Mammary epithelial cell (primary cell): Measurements from ENCODE around the gene LSP1.

ENCODE experiments used
- EZH2 ChIP-seq: IDR thresholded peaks from 2 replicates; pipeline ENCODE4 v1.6.1; 2012; ENCODE audit warnings: low read length, inconsistent platforms, borderline replicate concordance
- TF ChIP-seq, protein P1 (sequence below), 2 donors: IDR thresholded peaks in 1 of 2; conservative IDR thresholded peaks in 1 of 2; 2 replicates each; pipeline ENCODE4 v1.5.1; 2011 to 2012; ENCODE audit warnings: inconsistent platforms in 2 of 2, low read length in 2 of 2, mild to moderate bottlenecking in 2 of 2, control low read depth in 1 of 2, low read depth in 1 of 2; ENCODE audit not compliant: insufficient read depth in 1 of 2; ENCODE audit errors: extremely low read depth in 1 of 2

DNA sequence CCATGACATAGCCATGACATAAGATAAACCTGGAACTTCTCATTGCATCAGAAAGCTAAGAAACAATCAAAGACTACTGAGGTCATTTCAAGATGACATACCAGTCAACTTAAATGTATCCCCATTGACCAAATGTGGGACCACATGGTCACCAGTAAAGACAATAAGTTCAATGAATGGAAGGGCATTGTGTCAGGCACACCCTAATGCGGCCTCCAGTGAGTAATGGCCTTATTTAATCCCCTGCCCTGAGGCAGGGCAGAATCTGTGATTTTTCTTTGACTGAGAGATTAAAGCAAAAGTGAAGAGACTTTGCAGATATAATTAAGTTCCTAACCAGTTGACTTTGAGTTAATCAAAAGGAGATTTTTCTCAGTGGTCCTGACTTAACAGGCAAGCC lies 35.4 kb upstream of the LSP1 start:
- TF ChIP-seq, protein P1, sequence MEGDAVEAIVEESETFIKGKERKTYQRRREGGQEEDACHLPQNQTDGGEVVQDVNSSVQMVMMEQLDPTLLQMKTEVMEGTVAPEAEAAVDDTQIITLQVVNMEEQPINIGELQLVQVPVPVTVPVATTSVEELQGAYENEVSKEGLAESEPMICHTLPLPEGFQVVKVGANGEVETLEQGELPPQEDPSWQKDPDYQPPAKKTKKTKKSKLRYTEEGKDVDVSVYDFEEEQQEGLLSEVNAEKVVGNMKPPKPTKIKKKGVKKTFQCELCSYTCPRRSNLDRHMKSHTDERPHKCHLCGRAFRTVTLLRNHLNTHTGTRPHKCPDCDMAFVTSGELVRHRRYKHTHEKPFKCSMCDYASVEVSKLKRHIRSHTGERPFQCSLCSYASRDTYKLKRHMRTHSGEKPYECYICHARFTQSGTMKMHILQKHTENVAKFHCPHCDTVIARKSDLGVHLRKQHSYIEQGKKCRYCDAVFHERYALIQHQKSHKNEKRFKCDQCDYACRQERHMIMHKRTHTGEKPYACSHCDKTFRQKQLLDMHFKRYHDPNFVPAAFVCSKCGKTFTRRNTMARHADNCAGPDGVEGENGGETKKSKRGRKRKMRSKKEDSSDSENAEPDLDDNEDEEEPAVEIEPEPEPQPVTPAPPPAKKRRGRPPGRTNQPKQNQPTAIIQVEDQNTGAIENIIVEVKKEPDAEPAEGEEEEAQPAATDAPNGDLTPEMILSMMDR (conservative IDR thresholded peaks at IDR 0.05 in 1 of 2, IDR thresholded peaks at IDR 0.05 in 1 of 2; ENCODE audit: extremely low read depth in 1 of 2, insufficient read depth in 1 of 2, low read depth in 1 of 2, low read length in 2 of 2), result no peak
- TF ChIP-seq EZH2, result no peak
